ENCODE results near the gene CPED1.

Gene CPED1

DNA sequence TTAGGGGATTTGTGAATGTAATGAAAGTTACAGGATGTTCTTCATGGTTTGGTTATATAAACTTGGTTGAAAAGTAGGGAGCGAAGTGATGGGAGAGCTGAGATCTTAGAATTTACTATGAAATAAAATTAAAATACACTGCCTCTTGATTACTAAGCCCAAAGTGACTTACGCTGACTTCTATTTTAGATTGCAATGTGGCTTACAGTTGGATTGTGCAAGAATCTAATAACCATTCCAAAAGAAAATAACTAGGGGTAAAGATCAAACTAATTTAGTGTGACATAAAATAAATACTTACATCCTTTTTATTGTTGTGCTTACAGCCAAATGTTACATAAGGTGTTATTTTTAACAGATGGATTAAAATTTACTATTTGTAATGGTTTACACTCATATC, 355.6 kb downstream of the CPED1 start:
- TF ChIP-seq EZH2 (IDR thresholded peaks at IDR 0.05; ENCODE audit: borderline replicate concordance, low read length): no peak
- TF ChIP-seq, protein P1, sequence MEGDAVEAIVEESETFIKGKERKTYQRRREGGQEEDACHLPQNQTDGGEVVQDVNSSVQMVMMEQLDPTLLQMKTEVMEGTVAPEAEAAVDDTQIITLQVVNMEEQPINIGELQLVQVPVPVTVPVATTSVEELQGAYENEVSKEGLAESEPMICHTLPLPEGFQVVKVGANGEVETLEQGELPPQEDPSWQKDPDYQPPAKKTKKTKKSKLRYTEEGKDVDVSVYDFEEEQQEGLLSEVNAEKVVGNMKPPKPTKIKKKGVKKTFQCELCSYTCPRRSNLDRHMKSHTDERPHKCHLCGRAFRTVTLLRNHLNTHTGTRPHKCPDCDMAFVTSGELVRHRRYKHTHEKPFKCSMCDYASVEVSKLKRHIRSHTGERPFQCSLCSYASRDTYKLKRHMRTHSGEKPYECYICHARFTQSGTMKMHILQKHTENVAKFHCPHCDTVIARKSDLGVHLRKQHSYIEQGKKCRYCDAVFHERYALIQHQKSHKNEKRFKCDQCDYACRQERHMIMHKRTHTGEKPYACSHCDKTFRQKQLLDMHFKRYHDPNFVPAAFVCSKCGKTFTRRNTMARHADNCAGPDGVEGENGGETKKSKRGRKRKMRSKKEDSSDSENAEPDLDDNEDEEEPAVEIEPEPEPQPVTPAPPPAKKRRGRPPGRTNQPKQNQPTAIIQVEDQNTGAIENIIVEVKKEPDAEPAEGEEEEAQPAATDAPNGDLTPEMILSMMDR (IDR thresholded peaks at IDR 0.05; ENCODE audit: low read length): no peak
- Histone ChIP-seq H3K9me2 (ENCODE audit: low read depth, low read length) (no peaks in the 10 kb centered on the region), H3K4me3 (ENCODE audit: low read depth, low read length, poor library complexity, severe bottlenecking) (no peak overlapping the region), H3K4me1 (ENCODE audit: insufficient read depth, low read length, severe bottlenecking) (no peaks in the 10 kb centered on the region), H3K9ac (ENCODE audit: low read length) (no peak overlapping the region), H2AFZ (ENCODE audit: low read length) (no peak overlapping the region), H3K9me3 (ENCODE audit: low read length) (no peaks in the 10 kb centered on the region), H3K4me2 (ENCODE audit: low read length) (no peak overlapping the region), H3K79me2 (ENCODE audit: insufficient read depth, low read length) (no peaks in the 10 kb centered on the region), H3F3A (ENCODE audit: insufficient read depth, low read length) (no peaks in the 10 kb centered on the region), H3K36me3 (ENCODE audit: insufficient read depth, low read length) (no peaks in the 10 kb centered on the region; the same call in 1 of the 2 replicates), H4K20me1 (ENCODE audit: insufficient read depth, low read length) (no peaks in the 10 kb centered on the region), H3K27me3 (ENCODE audit: insufficient read depth, low read length) (no peaks in the 10 kb centered on the region), H3K27ac (ENCODE audit: low read depth, low read length, poor library complexity, severe bottlenecking) (no peak overlapping the region)

DNA sequence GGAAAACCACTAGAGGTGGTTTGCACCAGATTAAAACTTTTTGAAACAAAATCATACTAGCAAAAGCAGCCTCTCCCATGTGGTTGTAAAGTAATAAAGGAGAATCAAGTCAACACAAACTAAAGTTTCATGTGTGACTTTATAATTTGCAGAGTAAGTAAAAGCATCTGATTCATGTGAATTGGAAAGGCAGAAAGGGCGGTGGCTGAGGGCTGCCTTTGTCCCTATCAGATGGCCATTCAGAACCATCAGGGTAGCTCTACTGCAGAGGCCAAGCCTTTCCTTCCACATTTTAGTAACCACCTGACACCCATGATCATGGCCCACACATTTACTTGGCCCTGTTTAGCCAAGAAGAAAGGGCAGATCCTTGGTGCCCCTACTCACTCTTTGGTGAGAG, 356.0 kb downstream of the CPED1 start:
- Histone ChIP-seq H3K27me3 (ENCODE audit: insufficient read depth, low read length) (no peaks in the 10 kb centered on the region), H3K9me2 (ENCODE audit: low read depth, low read length) (no peaks in the 10 kb centered on the region), H3K27ac (ENCODE audit: low read depth, low read length, poor library complexity, severe bottlenecking) (no peak overlapping the region), H3K79me2 (ENCODE audit: insufficient read depth, low read length) (no peaks in the 10 kb centered on the region), H3K9me3 (ENCODE audit: low read length) (no peaks in the 10 kb centered on the region), H3K4me3 (ENCODE audit: low read depth, low read length, poor library complexity, severe bottlenecking) (no peak overlapping the region), H3K4me1 (ENCODE audit: insufficient read depth, low read length, severe bottlenecking) (no peaks in the 10 kb centered on the region), H3K4me2 (ENCODE audit: low read length) (no peak overlapping the region), H4K20me1 (ENCODE audit: insufficient read depth, low read length) (no peaks in the 10 kb centered on the region), H3F3A (ENCODE audit: insufficient read depth, low read length) (no peaks in the 10 kb centered on the region), H2AFZ (ENCODE audit: low read length) (no peak overlapping the region), H3K9ac (ENCODE audit: low read length) (no peak overlapping the region), H3K36me3 (ENCODE audit: insufficient read depth, low read length) (no peaks in the 10 kb centered on the region; the same call in 1 of the 2 replicates)
- TF ChIP-seq, protein P1 (IDR thresholded peaks at IDR 0.05; ENCODE audit: low read length): no peak
- no peak for TF ChIP-seq EZH2 (IDR thresholded peaks at IDR 0.05; ENCODE audit: borderline replicate concordance, low read length)

Data from OCI-LY1 (cell line).